SH-SY5Y (cell line): ENCODE results near the gene TTC13.

Experiments used
- GATA2 ChIP-seq: IDR thresholded peaks from 2 replicates; pipeline ENCODE4 v1.6.1; 2011; ENCODE audit warnings: mild to moderate bottlenecking, low read depth, low read length
- GATA3 ChIP-seq: IDR thresholded peaks from 2 replicates; pipeline ENCODE4 v1.6.1; 2011; ENCODE audit warnings: low read depth, mild to moderate bottlenecking, low read length, moderate library complexity

Gene TTC13

GRCh38 chr1:230978491-230979388 lies at the start of gene TTC13, which contains the start of gene ARV1:
Gene TTC13, minus strand, starts transcription at chr1:230978861. Its CDS starts 31 bp downstream, at chr1:230978830.
Gene ARV1, plus strand, starts transcription at chr1:230979094. Its CDS starts 12 bp downstream, at chr1:230979106.
- TF ChIP-seq GATA3 (no peak), GATA2 (peak; percentile 87)

GRCh38 chr1:231027971-231028370 lies 49.3 kb upstream of the TTC13 start:
- no peak for TF ChIP-seq GATA2
- no peak for TF ChIP-seq GATA3

- TF ChIP-seq GATA2: no peak
- TF ChIP-seq GATA3: no peak
Measured at GRCh38 chr1:231027136-231027925, 48.7 kb upstream of the TTC13 start.

GRCh38 chr1:231026576-231026975 lies 47.9 kb upstream of the TTC13 start:
- TF ChIP-seq GATA3: no peak
- TF ChIP-seq GATA2: no peak

- no peak for TF ChIP-seq GATA3
Measured at GRCh38 chr1:231023150-231023549, 44.5 kb upstream of the TTC13 start.

- TF ChIP-seq GATA3 (no peak), GATA2 (no peak)
Measured at GRCh38 chr1:231021540-231022031, 42.9 kb upstream of the TTC13 start.

- TF ChIP-seq GATA2: no peak
- TF ChIP-seq GATA3: no peak
Measured at GRCh38 chr1:231020816-231021215, 42.2 kb upstream of the TTC13 start.

GRCh38 chr1:231020139-231020601 lies 41.5 kb upstream of the TTC13 start:
- TF ChIP-seq GATA3 (no peak), GATA2 (no peak)

GRCh38 chr1:231019711-231020110 lies 41.0 kb upstream of the TTC13 start:
- no peak for TF ChIP-seq GATA3
- no peak for TF ChIP-seq GATA2

- TF ChIP-seq GATA3: no peak
- no peak for TF ChIP-seq GATA2
Measured at GRCh38 chr1:231016966-231017365, 38.3 kb upstream of the TTC13 start.

GRCh38 chr1:231016234-231016633 lies 37.6 kb upstream of the TTC13 start:
- no peak for TF ChIP-seq GATA3
- TF ChIP-seq GATA2: no peak

- TF ChIP-seq GATA3: no peak
- no peak for TF ChIP-seq GATA2
Measured at GRCh38 chr1:231013391-231014015, 34.8 kb upstream of the TTC13 start.

- TF ChIP-seq GATA3 (no peak), GATA2 (no peak)
Measured at GRCh38 chr1:231011963-231012362, 33.3 kb upstream of the TTC13 start.

GRCh38 chr1:231011360-231011759 lies 32.7 kb upstream of the TTC13 start:
- TF ChIP-seq GATA3 (no peak), GATA2 (no peak)
